GM11168 (cell line): Measurements from ENCODE around the gene OSER1.

Experiments
- in situ Hi-C: fragments of 300-500 bp; cut with MboI; formaldehyde crosslinking; loops from one replicate; pipeline ENCODE4 v1.12.0; 2022; ENCODE audit warnings: low sequenced_read_pairs; ENCODE audit not compliant: unreplicated experiment

OSER1 gene

DNA sequence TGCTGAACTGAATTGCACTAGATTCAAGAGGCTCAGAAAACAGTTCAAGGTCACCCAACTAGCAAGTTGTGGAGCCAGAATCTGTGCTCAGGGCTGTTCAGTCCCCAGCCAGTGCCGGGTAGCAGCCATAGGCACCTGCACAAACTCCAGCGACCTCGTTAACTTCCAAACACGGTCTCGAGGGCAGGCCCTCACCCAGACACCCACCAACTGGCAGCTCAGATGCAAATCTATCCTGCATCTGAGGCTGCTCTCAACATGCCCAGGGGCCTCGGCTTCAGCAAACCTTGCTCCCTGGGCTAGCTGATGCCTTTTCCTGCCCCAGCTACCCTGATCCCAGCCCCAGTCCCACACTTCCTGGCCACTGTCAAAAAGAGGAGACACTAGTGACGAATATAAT is 27.3 kb downstream of the OSER1 start:
- in situ Hi-C loops = no loop called here

DNA sequence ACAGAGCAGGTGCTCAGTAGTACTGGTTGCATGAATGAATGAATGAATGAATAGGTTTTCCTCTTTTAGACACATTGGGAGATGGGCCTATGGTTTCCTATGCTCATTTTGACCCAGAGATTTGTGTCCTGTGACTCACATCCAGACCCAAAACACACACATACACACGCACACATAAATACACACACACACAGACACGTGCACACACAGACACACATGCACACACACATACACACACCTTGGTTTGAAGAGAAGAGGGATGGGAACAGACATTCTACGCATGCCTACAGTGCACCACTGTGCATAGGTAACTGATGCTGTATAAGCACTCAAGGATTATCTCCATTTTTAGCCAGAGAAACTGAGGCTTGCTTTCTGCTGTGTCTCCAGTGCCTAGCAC is 27.7 kb downstream of the OSER1 start:
- in situ Hi-C loops = no loop called here

DNA sequence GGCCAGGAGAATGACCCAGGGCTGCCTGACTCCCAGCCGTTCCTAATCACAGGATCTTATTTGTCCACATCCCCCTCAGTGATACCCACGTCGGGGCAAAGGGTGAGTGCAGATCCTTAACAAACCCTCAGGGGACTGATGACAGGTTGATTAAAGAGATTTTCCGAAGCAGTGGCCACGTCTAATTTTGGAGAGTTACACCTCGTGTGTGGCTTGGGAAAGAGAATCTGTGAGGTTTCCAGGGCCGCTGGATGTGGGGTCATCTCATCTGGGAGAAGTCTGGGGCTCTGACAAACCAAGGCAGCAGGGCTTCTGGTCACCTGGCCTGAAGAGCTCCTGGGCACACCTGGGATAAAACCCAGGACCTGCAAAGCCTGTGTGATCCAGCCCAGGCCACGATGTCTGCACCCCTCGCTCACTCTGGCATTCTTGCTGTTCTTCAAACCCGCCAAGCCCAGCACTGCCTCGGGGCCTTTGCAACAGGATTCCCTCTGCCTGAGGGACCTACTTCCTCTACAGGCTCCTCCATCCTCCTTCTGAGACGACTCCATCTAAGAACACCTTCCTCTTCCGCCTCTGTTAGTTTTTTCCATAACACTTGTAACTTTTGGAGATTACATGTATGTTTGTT is 28.3 kb downstream of the OSER1 start:
- in situ Hi-C loops = no loop called here

DNA sequence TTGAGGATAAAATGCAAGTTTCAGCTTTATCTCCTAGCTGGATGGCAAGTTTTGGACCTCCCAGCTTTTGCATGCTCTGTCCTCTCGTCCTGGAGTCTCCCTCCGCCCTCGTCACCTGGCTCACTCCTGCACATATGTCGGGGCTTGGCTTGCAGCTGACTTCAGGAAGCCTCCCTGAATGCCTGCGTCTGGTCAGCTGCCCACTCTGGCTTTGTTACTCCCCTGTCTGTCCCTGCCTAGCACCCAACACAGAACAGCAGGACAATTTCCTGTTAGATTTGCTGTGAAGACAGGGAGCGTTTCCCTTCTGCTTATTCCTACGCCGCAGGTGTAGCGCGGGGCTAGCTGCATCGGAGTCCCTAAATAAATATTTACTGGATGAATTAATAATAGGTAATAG is 29.0 kb downstream of the OSER1 start:
- in situ Hi-C loops = no loop called here

- in situ Hi-C loops = no loop called here
Measured at GRCh38 chr20:44180814-44181213, 29.8 kb downstream of the OSER1 start.

- in situ Hi-C loops = no loop called here
Measured at GRCh38 chr20:44176833-44177534, 33.6 kb downstream of the OSER1 start.

DNA sequence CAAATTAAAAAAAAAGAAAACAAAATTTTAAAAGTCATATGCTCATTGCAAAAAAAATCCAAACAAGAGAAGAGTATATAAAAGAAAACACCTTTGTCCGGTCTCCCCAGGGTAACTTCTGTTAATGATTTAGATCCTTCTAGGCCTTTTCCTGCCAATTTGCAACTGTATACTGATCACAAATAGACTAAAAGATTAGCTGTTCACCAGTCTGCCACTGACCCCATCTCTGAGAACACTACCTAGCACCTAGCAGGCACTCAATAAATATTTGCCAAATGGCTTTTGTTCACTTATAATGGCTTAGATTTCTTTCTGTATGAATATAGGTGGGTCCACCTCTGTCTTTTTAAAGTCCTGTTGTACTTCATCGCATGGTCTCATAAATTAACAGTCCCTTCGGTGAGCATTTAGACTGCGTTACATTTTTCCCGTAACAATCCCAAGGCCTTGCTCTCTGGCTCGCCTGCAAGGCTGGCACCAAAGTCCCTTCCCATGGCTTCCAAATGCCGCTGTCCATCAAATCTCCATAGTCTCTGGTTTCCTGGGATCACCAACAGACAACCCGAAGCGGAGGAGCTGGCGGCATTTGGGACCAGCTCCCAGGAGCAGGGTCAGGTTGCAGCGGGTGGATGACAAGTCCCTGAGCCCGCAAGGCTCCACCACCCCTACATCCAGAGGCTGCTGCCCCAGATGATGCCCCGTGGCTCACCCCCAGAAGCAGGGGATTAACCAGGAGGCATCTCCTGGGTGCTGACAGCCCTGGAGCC is 35.4 kb downstream of the OSER1 start:
- in situ Hi-C loops = no loop called here

- in situ Hi-C loops = no loop called here
Measured at GRCh38 chr20:44173846-44174245, 36.7 kb downstream of the OSER1 start.

DNA sequence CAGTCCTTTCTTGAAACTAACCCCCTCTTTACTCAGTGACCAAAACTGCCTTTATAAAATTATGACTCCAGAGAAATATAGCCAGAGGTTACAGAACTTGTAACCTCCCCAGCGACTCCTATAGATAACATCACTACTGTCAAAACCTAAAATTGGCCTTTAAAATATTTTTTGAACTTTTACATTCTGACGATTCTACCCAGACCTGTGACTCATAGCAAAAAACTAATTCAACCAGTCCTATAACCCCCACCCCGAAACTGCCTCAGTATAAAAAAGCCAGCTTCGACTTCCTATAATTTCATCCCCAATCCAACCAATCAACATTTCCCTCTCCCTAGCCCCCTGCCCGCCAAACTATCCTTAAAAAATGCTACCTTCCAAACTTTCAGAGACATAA is 37.5 kb downstream of the OSER1 start:
- in situ Hi-C loops = no loop called here

- in situ Hi-C loops = no loop called here
Measured at GRCh38 chr20:44172572-44172950, 38.0 kb downstream of the OSER1 start.

DNA sequence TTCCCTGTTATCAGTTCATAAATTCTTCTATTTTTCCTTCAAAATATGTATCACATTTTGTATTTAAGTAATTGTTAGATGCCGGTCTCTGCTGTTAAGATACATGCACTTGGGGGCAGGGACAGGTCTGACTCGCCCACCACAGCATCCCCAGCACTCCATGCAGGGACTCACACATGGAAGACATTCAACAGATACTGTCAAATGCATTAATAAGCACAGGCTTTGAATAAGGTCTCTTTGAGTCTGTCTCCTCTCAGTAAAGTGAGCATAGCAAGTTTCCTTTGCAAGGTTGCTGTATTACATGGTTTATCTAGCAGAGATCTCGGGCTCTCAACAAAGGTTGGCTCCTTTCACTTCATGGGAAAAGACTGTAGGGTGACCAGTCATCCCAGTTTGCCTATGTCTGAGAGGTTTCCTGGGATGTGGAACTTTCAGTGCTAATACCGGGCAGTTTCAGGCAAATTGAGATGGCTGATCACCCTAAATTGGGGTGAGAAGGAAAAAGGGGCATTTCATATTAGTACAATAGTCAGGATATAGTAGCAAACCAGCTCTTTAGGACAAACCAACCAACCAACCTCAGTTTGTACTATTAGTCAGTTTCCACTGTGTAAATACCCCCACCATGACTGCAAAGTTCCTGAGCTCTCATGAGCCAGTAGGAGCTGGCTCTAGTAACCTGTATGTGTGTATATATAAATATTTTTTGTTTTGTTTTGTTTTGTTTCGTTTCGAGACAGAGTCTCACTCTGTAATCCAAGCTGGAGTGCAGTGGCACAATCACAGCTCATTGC is 38.6 kb downstream of the OSER1 start:
- in situ Hi-C loops = no loop called here

DNA sequence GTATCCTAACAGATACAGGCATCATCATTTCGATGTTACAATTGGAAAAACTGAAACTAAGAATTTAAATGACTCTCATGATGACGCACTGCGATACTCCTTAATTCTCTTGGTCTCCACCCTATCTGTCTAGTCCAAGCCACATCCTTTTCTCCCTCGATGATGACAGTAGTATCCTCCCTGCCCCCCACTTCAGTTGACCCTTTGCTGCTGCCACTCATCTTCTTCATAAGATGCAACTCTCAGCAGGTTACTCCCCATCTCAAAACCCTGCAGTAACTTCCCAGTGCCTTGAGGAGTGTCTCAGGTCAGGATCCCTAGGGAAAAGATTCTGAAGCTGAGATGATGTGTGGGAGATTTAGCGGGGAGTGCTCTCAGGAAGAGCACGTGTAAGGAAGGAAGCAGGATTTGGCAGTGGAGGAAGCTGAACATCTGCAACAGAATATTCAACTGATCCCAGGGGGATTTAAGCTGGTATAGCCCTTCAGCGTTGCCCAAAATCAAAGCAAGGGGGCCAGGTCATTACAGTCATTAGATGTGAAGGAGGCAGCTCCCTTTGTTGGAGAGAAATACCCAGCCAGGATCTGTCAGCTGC is 39.7 kb downstream of the OSER1 start:
- in situ Hi-C loops = no loop called here

GRCh38 chr20:44167736-44168135 is 42.8 kb downstream of the OSER1 start:
- in situ Hi-C loops = no loop called here

DNA sequence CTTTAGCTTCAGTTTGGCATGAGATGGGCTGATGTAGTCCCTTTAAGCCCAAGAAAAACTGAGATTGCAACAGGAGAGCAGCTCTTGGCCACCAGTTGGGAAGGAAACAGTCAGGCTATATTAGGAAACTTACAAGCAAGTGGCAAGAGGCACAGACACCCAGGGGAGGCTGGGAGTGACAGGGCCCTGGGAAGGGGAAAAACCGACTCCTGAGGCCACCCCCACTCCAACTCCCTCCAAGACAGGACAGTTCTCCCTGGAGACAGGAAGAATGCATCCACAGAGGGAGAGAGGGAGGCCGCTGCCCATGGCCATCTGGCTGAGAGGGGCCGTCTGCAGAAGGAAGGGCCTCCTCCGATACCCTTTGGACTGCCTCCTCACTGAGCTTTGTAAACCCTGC is 44.1 kb downstream of the OSER1 start:
- in situ Hi-C loops = no loop called here

GRCh38 chr20:44166008-44166407 is 44.6 kb downstream of the OSER1 start:
- in situ Hi-C loops = no loop called here

DNA sequence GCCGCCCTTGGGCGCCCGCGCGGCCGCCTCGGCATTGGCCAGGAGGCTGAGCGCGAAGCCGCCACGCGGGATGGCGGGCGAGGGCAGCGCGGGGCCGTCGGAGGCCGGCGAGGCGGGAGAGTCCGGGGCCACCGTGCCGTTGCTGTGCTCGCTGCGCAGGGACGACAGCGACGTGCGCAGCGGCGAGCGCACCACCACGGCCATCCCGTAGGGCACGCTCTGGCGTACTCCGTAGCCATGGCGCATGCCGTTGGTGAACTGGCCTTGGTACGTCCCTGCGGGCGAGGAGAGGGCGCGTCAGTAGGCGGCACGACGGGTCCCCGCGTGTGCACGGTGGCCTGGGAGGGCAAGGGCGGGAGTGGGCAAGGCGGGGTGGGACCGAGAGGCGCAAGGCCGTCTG is 50.4 kb downstream of the OSER1 start:
- in situ Hi-C loops = no loop called here

DNA sequence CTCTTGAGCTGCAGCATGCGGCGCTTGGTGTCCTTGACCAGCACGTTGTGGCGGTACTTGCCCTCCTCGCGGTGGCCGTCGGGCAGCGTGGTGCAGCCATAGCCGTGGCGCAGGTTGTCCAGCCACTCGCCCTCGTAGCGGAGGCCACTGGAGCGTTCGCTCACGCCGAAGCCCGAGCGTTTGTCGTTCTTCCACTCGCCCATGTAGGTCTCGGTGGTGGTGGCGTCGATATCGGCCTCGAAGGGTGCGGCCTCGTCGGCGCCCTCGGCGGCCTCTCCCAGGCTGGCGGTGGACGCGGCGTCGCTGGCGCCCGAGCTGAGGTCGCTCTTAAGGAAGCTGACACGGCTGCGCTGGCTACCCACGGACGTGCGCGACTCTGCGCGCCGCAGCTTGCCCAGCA is 50.9 kb downstream of the OSER1 start:
- in situ Hi-C loops = no loop called here

GRCh38 chr20:44159125-44159524 is 51.4 kb downstream of the OSER1 start:
- in situ Hi-C loops = no loop called here

DNA sequence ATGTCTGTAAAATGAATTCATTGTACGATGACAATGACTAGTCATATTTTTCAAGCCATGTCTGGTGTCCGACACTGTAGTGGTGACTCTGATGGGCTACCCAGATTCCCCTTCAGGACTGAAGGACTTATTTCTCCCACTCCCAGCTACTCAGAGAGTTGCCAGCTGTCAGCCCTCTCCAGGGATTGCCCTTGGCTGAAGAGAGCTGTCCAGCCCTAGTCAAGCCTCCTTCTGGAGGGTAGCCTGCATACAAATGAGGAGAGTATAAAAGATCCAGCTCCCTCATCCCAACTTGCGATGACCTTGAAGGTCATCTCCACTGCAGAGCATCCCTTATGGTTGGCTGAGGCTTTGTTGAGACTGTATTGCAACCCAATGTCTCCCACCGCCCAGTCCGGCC is 53.5 kb downstream of the OSER1 start:
- in situ Hi-C loops = no loop called here

- in situ Hi-C loops = no loop called here
Measured at GRCh38 chr20:44154521-44155001, 56.0 kb downstream of the OSER1 start.
